Measurements from ENCODE around the gene PPRC1. TPM values are rescaled to one million over a fixed set of nuclear protein-coding genes. Genes with fewer than 3 reads are reported as not detected.

PPRC1 gene
- total RNA-seq: 13.1 TPM
- long read RNA-seq, partial matches to known transcripts: 3 of 3 reads
- long read RNA-seq, other reads (novel, unspliced or antisense): 0 of 3 reads

- ATAC-seq (peak; percentile 93), DNase-seq (peak; percentile 99)
- intact Hi-C loops (cut with micrococcal nuclease): no loop called here
Measured at GRCh38 chr10:102132563-102133372, at the start of gene PPRC1. PPRC1 (plus strand) TSS chr10:102133040; CDS start chr10:102133069, 29 bp downstream.

GRCh38 chr10:102083541-102083940, 49.3 kb upstream of the PPRC1 start:
- ATAC-seq: no peak
- no peak for DNase-seq
- intact Hi-C loops (cut with micrococcal nuclease): no loop called here

- intact Hi-C loops (cut with micrococcal nuclease): no loop called here
- ATAC-seq: no peak
- DNase-seq: no peak
Measured at GRCh38 chr10:102085336-102085735, 47.5 kb upstream of the PPRC1 start.

- no peak for ATAC-seq
- no peak for DNase-seq
- intact Hi-C loops (cut with micrococcal nuclease): no loop called here
Measured at GRCh38 chr10:102086196-102086595, 46.6 kb upstream of the PPRC1 start.

- DNase-seq (no peak), ATAC-seq (no peak)
- intact Hi-C loops (cut with micrococcal nuclease): no loop called here
Measured at GRCh38 chr10:102090772-102091171, 42.1 kb upstream of the PPRC1 start.

GRCh38 chr10:102096449-102096848, 36.4 kb upstream of the PPRC1 start:
- intact Hi-C loops (cut with micrococcal nuclease): no loop called here
- no peak for DNase-seq
- ATAC-seq: no peak

- ATAC-seq: no peak
- intact Hi-C loops (cut with micrococcal nuclease): no loop called here
- no peak for DNase-seq
Measured at GRCh38 chr10:102101152-102101551, 31.7 kb upstream of the PPRC1 start.

GRCh38 chr10:102102421-102102820, 30.4 kb upstream of the PPRC1 start:
- ATAC-seq: no peak
- intact Hi-C loops (cut with micrococcal nuclease): no loop called here

GRCh38 chr10:102106998-102107397, 25.8 kb upstream of the PPRC1 start:
- ATAC-seq: no peak
- no peak for DNase-seq
- intact Hi-C loops (cut with micrococcal nuclease): no loop called here

More at GRCh38 chr10:102102421-102102820, 30.4 kb upstream of the PPRC1 start:
- DNase-seq: no peak

GRCh38 chr10:102109166-102110116, 23.4 kb upstream of the PPRC1 start:
- intact Hi-C loops (cut with micrococcal nuclease): no loop called here
- DNase-seq (no peak), ATAC-seq (no peak)

- intact Hi-C loops (cut with micrococcal nuclease): no loop called here
- DNase-seq: no peak
- ATAC-seq: no peak
Measured at GRCh38 chr10:102111276-102111675, 21.6 kb upstream of the PPRC1 start.

- intact Hi-C loops (cut with micrococcal nuclease): no loop called here
- ATAC-seq (no peak), DNase-seq (no peak)
Measured at GRCh38 chr10:102112210-102112817, 20.5 kb upstream of the PPRC1 start.

- no peak for ATAC-seq
- intact Hi-C loops (cut with micrococcal nuclease): no loop called here
- no peak for DNase-seq
Measured at GRCh38 chr10:102113261-102113955, 19.4 kb upstream of the PPRC1 start.

- peak; percentile 3 for ATAC-seq
- peak; percentile 58 for DNase-seq
- intact Hi-C loops (cut with micrococcal nuclease): no loop called here
Measured at GRCh38 chr10:102113956-102114857, 18.6 kb upstream of the PPRC1 start.

- DNase-seq (peak; percentile 94), ATAC-seq (peak; percentile 79)
- intact Hi-C loops (cut with micrococcal nuclease): no loop called here
Measured at GRCh38 chr10:102114861-102115618, 17.8 kb upstream of the PPRC1 start.

GRCh38 chr10:102115775-102116174, 17.1 kb upstream of the PPRC1 start:
- intact Hi-C loops (cut with micrococcal nuclease): no loop called here
- no peak for ATAC-seq

GRCh38 chr10:102116656-102117055, 16.2 kb upstream of the PPRC1 start:
- DNase-seq: no peak
- no peak for ATAC-seq
- intact Hi-C loops (cut with micrococcal nuclease): no loop called here

More at GRCh38 chr10:102115775-102116174, 17.1 kb upstream of the PPRC1 start:
- DNase-seq: no peak
